Esophagus muscularis mucosa (tissue), 4 donors: ENCODE data around the gene KIZ. TPM values are rescaled to one million over a fixed set of nuclear protein-coding genes. Genes with fewer than 3 reads are reported as not detected.

Source experiments
- DNase-seq: peaks from one replicate; pipeline ENCODE4 v3.0.0-alpha.2; 2017; ENCODE audit errors: extremely low spot score
- H3K27ac ChIP-seq, 4 donors: fragments of 200-600 bp; sonication (generic); replicated peaks in 1 of 4; 1 replicate in 3 of 4; 2 replicates in 1 of 4; pipeline ENCODE4 v1.5.1; 2016 to 2019; ENCODE audit warnings: mild to moderate bottlenecking in 1 of 4
- H3K27me3 ChIP-seq, 4 donors: fragments of 200-600 bp; sonication (generic); one replicate each; pipeline versions ENCODE4 v1.5.1 to v1.6.0; 2016 to 2019
- H3K36me3 ChIP-seq, 4 donors: fragments of 200-600 bp; sonication (generic); one replicate each; pipeline ENCODE4 v1.5.1; 2016 to 2019
- H3K4me1 ChIP-seq, 4 donors: fragments of 200-600 bp; sonication (generic); one replicate each; pipeline ENCODE4 v1.5.1; 2016 to 2019
- H3K4me3 ChIP-seq, 4 donors: fragments of 200-600 bp; sonication (generic); 1 replicate in 2 of 4; 2 replicates in 2 of 4; pipeline ENCODE4 v1.5.1; 2016 to 2019; ENCODE audit warnings: mild to moderate bottlenecking in 4 of 4, moderate library complexity in 1 of 4
- H3K9me3 ChIP-seq, 4 donors: fragments of 200-600 bp; sonication (generic); 1 replicate in 3 of 4; 2 replicates in 1 of 4; pipeline ENCODE4 v1.5.1; 2016 to 2019
- CTCF ChIP-seq, 3 experiments: fragments of 200-600 bp in 2 of 3; fragments of 450-650 bp in 1 of 3; sonication (generic) in 2 of 3; IDR thresholded peaks; one replicate each; pipeline ENCODE4 v1.5.1; 2017 to 2019; ENCODE audit warnings: antibody characterized with exemption in 3 of 3, mild to moderate bottlenecking in 2 of 3, moderate library complexity in 1 of 3
- EP300 ChIP-seq: sonication (generic); formaldehyde crosslinking; IDR thresholded peaks from one replicate; pipeline ENCODE4 v1.6.1; 2017; ENCODE audit warnings: antibody characterized with exemption
- POLR2A ChIP-seq: fragments of 450-650 bp; IDR thresholded peaks from one replicate; pipeline ENCODE4 v1.6.1; 2017; ENCODE audit warnings: antibody characterized with exemption, moderate library complexity, mild to moderate bottlenecking, low read depth
- POLR2AphosphoS5 ChIP-seq, 2 donors: sonication (generic); formaldehyde crosslinking; IDR thresholded peaks; one replicate each; pipeline ENCODE4 v1.6.1; 2017; ENCODE audit warnings: antibody characterized with exemption in 2 of 2
- WGBS: methylation state at CpG from one replicate; pipeline ENCODE4 v1.1.5; 2018; 5-methylcytosine and 5-hydroxymethylcytosine counted together
- intact Hi-C: fragments of 100-400 bp; cut with DNase I; formaldehyde crosslinking; loops from one replicate; pipeline ENCODE4 v1.15.1; 2023
- total RNA-seq, 4 donors: library from RNA; depleted of rRNA; stranded (reverse); fragments of >200 nt; gene quantifications; one replicate each; pipeline versions ENCODE4 v1.1.0 to v1.2.1, GENCODE V29; 2016

The KIZ gene
- total RNA-seq, 4 donors from 2014 or later, result 17.2 to 32.0 (median 25.6) TPM

- Histone ChIP-seq H3K4me1 (peaks cover 4 to 7% (median 7%) of the 10 kb centered on the region in 4 donors), H3K36me3 (no peaks in the 10 kb centered on the region), H3K9me3 (no peaks in the 10 kb centered on the region), H3K27me3 (peaks cover 7 to 39% (median 18%) of the 10 kb centered on the region in 4 donors), H3K4me3 (no peak overlapping the region), H3K27ac (no peak overlapping the region)
- 96% methylated on average over 1 of the region's 1 CpG for WGBS
- intact Hi-C loops, result no loop called here
- TF ChIP-seq POLR2A, result no peak
- no peak for TF ChIP-seq POLR2AphosphoS5 (IDR thresholded peaks at IDR 0.05)
- TF ChIP-seq CTCF (IDR thresholded peaks at IDR 0.05), result no peak
- TF ChIP-seq EP300, result no peak
- DNase-seq, result no peak
Measured at GRCh38 chr20:21110811-21111210, 15.1 kb upstream of the KIZ start.

GRCh38 chr20:21111416-21111815 is 14.5 kb upstream of the KIZ start:
- WGBS, result 86% methylated on average over 2 of the region's 2 CpGs
- TF ChIP-seq CTCF (IDR thresholded peaks at IDR 0.05) (no peak), POLR2A (no peak), EP300 (no peak), POLR2AphosphoS5 (IDR thresholded peaks at IDR 0.05) (no peak)
- Histone ChIP-seq H3K4me3 (no peak overlapping the region), H3K9me3 (no peaks in the 10 kb centered on the region), H3K27me3 (peaks cover 4 to 39% (median 12%) of the 10 kb centered on the region in 4 donors), H3K27ac (no peak overlapping the region), H3K4me1 (peaks cover 0 to 1% (median under 1%) of the 10 kb centered on the region in 4 donors), H3K36me3 (no peaks in the 10 kb centered on the region)
- no peak for DNase-seq
- intact Hi-C loops, result no loop called here

DNA sequence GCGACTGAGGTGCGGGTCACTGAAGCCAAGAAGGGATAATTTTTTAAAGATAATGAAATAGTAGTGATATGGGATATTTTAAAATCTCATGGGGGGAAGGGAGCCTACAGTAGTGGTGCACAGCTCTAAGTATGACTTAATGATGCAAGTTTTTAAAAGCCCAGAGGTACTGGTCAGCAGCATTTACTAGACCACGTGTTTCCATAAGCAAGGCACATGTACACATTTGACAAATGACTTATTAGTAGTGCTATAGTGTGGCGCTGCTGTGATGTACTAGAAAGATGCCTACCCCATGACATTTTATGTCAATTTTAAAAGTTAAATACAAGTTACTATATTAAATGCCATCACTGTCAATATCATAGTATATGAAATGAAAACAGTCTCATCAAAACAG is 12.2 kb upstream of the KIZ start:
- Histone ChIP-seq H3K9me3 (no peaks in the 10 kb centered on the region), H3K36me3 (no peaks in the 10 kb centered on the region), H3K27ac (no peak overlapping the region), H3K4me1 (no peaks in the 10 kb centered on the region), H3K4me3 (no peak overlapping the region), H3K27me3 (peaks cover 0 to 23% (median 0%) of the 10 kb centered on the region in 4 donors)
- no peak for DNase-seq
- intact Hi-C loops, result no loop called here
- no peak for TF ChIP-seq POLR2A
- no peak for TF ChIP-seq POLR2AphosphoS5 (IDR thresholded peaks at IDR 0.05)
- no peak for TF ChIP-seq EP300
- TF ChIP-seq CTCF (IDR thresholded peaks at IDR 0.05), result no peak
- 77% methylated on average over 4 of the region's 4 CpGs for WGBS

DNA sequence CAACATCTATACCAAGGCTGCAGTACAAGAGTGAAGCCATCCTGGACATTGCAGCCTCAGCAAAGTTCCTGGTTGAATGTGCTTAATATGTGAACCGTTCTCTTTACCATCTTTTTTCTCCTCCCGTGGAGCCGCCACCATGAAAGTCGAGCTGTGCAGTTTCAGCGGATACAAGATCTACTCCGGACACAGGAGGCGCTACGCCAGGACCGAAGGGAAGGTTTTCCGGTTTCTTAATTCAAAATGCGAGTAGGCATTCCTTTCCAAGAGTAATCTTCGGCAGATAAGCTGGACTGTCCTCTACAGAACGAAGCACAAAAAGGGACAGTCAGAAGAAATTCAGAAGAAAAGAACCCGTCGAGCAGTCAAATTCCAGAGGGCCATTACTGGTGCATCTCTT is 11.3 kb upstream of the KIZ start:
- no peak for TF ChIP-seq POLR2AphosphoS5 (IDR thresholded peaks at IDR 0.05)
- no peak for TF ChIP-seq CTCF (IDR thresholded peaks at IDR 0.05)
- no peak for TF ChIP-seq EP300
- no peak for TF ChIP-seq POLR2A
- Histone ChIP-seq H3K9me3 (no peaks in the 10 kb centered on the region), H3K27ac (no peak overlapping the region), H3K4me1 (no peaks in the 10 kb centered on the region), H3K27me3 (peaks cover 0 to 27% (median 0%) of the 10 kb centered on the region in 4 donors), H3K36me3 (no peaks in the 10 kb centered on the region), H3K4me3 (no peak overlapping the region)
- intact Hi-C loops, result no loop called here
- WGBS, result 88% methylated on average over 15 of the region's 15 CpGs
- no peak for DNase-seq

DNA sequence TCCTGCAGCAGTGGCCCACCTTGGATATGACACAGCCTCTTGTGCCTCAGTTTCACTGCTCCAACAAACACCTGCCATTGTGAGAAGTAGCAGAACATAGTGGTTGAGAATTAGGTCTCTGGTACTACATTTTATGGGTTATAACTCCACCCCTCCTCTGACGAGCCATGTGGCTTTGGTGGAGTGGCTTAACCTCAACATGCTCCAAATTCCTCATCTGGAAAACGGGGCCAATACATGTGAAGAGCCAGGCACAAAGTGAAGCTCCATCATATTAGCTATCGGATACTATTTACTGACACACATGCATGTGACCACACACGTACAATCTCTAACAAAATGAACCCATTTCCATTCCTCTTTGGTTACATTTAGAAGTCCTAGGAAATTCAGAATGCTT is 8.4 kb upstream of the KIZ start:
- intact Hi-C loops, result no loop called here

More for the DNA sequence above, 8.4 kb upstream of the KIZ start:
- Histone ChIP-seq H3K4me3 (no peak overlapping the region), H3K27ac (no peak overlapping the region), H3K4me1 (no peaks in the 10 kb centered on the region), H3K36me3 (no peaks in the 10 kb centered on the region), H3K9me3 (no peaks in the 10 kb centered on the region), H3K27me3 (peaks cover 0 to 29% (median 0%) of the 10 kb centered on the region in 4 donors)
- peak; percentile 26 for DNase-seq
- no peak for TF ChIP-seq EP300
- no peak for TF ChIP-seq POLR2A
- TF ChIP-seq CTCF (IDR thresholded peaks at IDR 0.05), result no peak
- TF ChIP-seq POLR2AphosphoS5 (IDR thresholded peaks at IDR 0.05), result no peak
- 66% methylated on average over 4 of the region's 4 CpGs for WGBS
